K562 (cell line): ENCODE data around the gene NAA11. TPM values are rescaled to one million over a fixed set of nuclear protein-coding genes. Genes with fewer than 3 reads are reported as not detected.

ENCODE experiments used
- ATF1 ChIP-seq, 2 experiments: fragments of 450-650 bp in 1 of 2; IDR thresholded peaks; 2 replicates each; pipeline ENCODE4 v1.6.1; 2016; ENCODE audit warnings: missing compliant biosample characterization in 1 of 2, missing genetic modification characterization in 1 of 2
- CTBP1 ChIP-seq: fragments of 450-650 bp; IDR thresholded peaks from 2 replicates; pipeline ENCODE4 v1.6.1; 2016; ENCODE audit warnings: borderline replicate concordance
- KLF10 ChIP-seq: fragments of 250-450 bp; sonication (Bioruptor Pico); IDR thresholded peaks from 2 replicates; pipeline ENCODE4 v1.6.1; 2021; ENCODE audit warnings: matching md5 sums
- NONO ChIP-seq, 2 experiments: fragments of 200-400 bp in 1 of 2; fragments of 450-650 bp in 1 of 2; formaldehyde crosslinking in 1 of 2; IDR thresholded peaks; 2 replicates each; pipeline ENCODE4 v1.6.1; 2017; ENCODE audit warnings: low read depth in 2 of 2, mild to moderate bottlenecking in 2 of 2, moderate library complexity in 2 of 2, low read length in 1 of 2
- NR2C1 ChIP-seq, 2 experiments: fragments of 450-650 bp; IDR thresholded peaks; 2 replicates each; pipeline ENCODE4 v1.6.1; 2017; ENCODE audit warnings: mild to moderate bottlenecking in 2 of 2, antibody characterized with exemption in 1 of 2, inconsistent platforms in 1 of 2, missing compliant biosample characterization in 1 of 2, missing genetic modification characterization in 1 of 2
- NRF1 ChIP-seq, 2 experiments: fragments of 450-650 bp; IDR thresholded peaks in 1 of 2; conservative IDR thresholded peaks in 1 of 2; 2 replicates each; pipeline ENCODE4 v1.6.1; 2014; ENCODE audit warnings: mild to moderate bottlenecking in 2 of 2
- PHF8 ChIP-seq: fragments of 200-600 bp; sonication (generic); IDR thresholded peaks from 2 replicates; pipeline ENCODE4 v1.6.1; 2012; ENCODE audit warnings: mixed run types, mild to moderate bottlenecking, inconsistent platforms, low read length, moderate library complexity, borderline replicate concordance
- POLR2A ChIP-seq: fragments of 450-650 bp; conservative IDR thresholded peaks from 2 replicates; pipeline ENCODE4 v1.6.1; 2016
- POLR2G ChIP-seq: fragments of 200-400 bp; formaldehyde crosslinking; IDR thresholded peaks from 2 replicates; pipeline ENCODE4 v1.6.1; 2017; ENCODE audit warnings: low read depth, mild to moderate bottlenecking, antibody characterized with exemption, low read length, moderate library complexity
- SRSF1 ChIP-seq: fragments of 200-400 bp; formaldehyde crosslinking; IDR thresholded peaks from 2 replicates; pipeline ENCODE4 v1.6.1; 2017; ENCODE audit warnings: mild to moderate bottlenecking, low read depth, low read length, moderate library complexity
- TAF7 ChIP-seq: fragments of 450-650 bp; IDR thresholded peaks from 2 replicates; pipeline ENCODE4 v1.6.1; 2016; ENCODE audit warnings: missing genetic modification characterization, missing compliant biosample characterization
- TEAD2 ChIP-seq: fragments of 450-650 bp; IDR thresholded peaks from 2 replicates; pipeline ENCODE4 v1.6.1; 2016; ENCODE audit warnings: missing genetic modification characterization, control low read depth, missing compliant biosample characterization
- ZNF133 ChIP-seq: fragments of 250-450 bp; sonication (Bioruptor Pico); IDR thresholded peaks from 2 replicates; pipeline ENCODE4 v1.4.0; 2020; ENCODE audit warnings: mild to moderate bottlenecking
- ZNF316 ChIP-seq: fragments of 450-650 bp; IDR thresholded peaks from 2 replicates; pipeline ENCODE4 v1.6.1; 2016
- polyA plus RNA-seq, 8 experiments: library from polyadenylated mRNA; depleted of rRNA in 4 of 8; stranded (reverse) in 5 of 8; unstranded in 3 of 8; fragments of >200 nt; fragmentation: Nextera tagmentation in 2 of 8; fragmentation: Illumina TruSeq in 1 of 8; extraction: Ambion mirVana in 2 of 8; extraction: Trizol in 1 of 8; gene quantifications; 2 replicates each; pipeline versions ENCODE4 v1.2.1 to v1.2.3, GENCODE V29; 2011 to 2014; ENCODE audit warnings: inconsistent platforms in 1 of 8, missing spikeins in 1 of 8
- total RNA-seq, 7 experiments: library from RNA; depleted of rRNA in 6 of 7; stranded (reverse); fragments of >200 nt in 6 of 7; fragmentation: Illumina TruSeq in 2 of 7; extraction: Trizol in 2 of 7; gene quantifications; 2 replicates each; pipeline versions ENCODE4 v1.2.1 to v1.2.3, GENCODE V29; 2011 to 2021; ENCODE audit warnings: low replicate concordance in 1 of 7
- TF ChIP-seq, protein P1 (sequence below): fragments of 150-350 bp; IDR thresholded peaks from 2 replicates; pipeline ENCODE4 v1.6.1; 2014; ENCODE audit warnings: low read depth, mild to moderate bottlenecking, low read length, borderline replicate concordance
- TF ChIP-seq, protein P2 (sequence below): fragments of 250-450 bp; sonication (Bioruptor Pico); IDR thresholded peaks from 2 replicates; pipeline ENCODE4 v1.8.0; 2021; ENCODE audit warnings: moderate library complexity, mild to moderate bottlenecking, inconsistent platforms
- TF ChIP-seq, protein P3 (sequence below): fragments of 250-450 bp; sonication (Bioruptor Pico); IDR thresholded peaks from 2 replicates; pipeline ENCODE4 v1.4.0; 2020; ENCODE audit warnings: mild to moderate bottlenecking, moderate library complexity, borderline replicate concordance

The NAA11 gene
- total and polyA plus RNA-seq, 9 of the 15 experiments (the other 6 are each of a cell fraction or from before 2014, with no cell fraction given) = 17.1 to 34.6 (median 23.1) TPM

DNA sequence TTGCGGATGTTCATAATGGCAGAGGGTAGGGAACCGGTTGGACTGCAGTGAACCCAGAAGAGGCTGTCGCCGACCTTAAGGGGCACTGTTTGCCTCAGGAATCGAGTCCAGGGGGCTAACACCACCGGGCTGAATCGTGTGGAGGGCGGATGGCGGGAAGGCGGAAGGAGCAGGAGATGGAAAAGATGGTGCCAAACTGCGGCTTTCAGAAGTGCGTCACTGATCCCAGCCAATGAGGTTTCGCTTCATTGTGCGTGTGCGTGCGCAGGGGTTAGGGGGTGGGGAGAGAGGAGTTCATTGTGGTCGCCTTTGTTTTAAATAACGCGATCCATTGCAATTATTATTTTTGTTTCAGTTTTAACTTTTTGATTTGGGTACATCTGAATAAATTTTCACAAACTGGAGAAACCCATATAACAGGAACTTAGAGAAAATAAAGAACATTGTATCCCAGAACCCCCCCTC is at the start of gene NAA11 (continued):
- TF ChIP-seq, protein P1, sequence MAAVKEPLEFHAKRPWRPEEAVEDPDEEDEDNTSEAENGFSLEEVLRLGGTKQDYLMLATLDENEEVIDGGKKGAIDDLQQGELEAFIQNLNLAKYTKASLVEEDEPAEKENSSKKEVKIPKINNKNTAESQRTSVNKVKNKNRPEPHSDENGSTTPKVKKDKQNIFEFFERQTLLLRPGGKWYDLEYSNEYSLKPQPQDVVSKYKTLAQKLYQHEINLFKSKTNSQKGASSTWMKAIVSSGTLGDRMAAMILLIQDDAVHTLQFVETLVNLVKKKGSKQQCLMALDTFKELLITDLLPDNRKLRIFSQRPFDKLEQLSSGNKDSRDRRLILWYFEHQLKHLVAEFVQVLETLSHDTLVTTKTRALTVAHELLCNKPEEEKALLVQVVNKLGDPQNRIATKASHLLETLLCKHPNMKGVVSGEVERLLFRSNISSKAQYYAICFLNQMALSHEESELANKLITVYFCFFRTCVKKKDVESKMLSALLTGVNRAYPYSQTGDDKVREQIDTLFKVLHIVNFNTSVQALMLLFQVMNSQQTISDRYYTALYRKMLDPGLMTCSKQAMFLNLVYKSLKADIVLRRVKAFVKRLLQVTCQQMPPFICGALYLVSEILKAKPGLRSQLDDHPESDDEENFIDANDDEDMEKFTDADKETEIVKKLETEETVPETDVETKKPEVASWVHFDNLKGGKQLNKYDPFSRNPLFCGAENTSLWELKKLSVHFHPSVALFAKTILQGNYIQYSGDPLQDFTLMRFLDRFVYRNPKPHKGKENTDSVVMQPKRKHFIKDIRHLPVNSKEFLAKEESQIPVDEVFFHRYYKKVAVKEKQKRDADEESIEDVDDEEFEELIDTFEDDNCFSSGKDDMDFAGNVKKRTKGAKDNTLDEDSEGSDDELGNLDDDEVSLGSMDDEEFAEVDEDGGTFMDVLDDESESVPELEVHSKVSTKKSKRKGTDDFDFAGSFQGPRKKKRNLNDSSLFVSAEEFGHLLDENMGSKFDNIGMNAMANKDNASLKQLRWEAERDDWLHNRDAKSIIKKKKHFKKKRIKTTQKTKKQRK = no peak
- TF ChIP-seq KLF10 (CRISPR knock-in tag) (no peak), CTBP1 (no peak), NRF1 (conservative IDR thresholded peaks at IDR 0.05 in 1 of 2, IDR thresholded peaks at IDR 0.05 in 1 of 2) (peak; percentile 84 to 86), NR2C1 (IDR thresholded peaks at IDR 0.05) (peak; percentile 50), NR2C1 (tag; IDR thresholded peaks at IDR 0.05) (peak; percentile 66), PHF8 (peak; percentile 54; the same call in 1 of the 2 replicates), ATF1 (CRISPR knock-in tag; IDR thresholded peaks at IDR 0.05) (no peak), ATF1 (tag; IDR thresholded peaks at IDR 0.05) (peak; percentile 72), POLR2A (peak; percentile 70), TAF7 (tag) (no peak), TEAD2 (tag) (no peak), ZNF316 (no peak), NONO (IDR thresholded peaks at IDR 0.05; ENCODE audit: low read depth in 2 of 2, low read length in 1 of 2) (no peak), ZNF133 (CRISPR knock-in tag) (no peak), POLR2G (peak; percentile 56; the same call in 1 of the 2 replicates), SRSF1 (no peak)
- TF ChIP-seq, protein P2, sequence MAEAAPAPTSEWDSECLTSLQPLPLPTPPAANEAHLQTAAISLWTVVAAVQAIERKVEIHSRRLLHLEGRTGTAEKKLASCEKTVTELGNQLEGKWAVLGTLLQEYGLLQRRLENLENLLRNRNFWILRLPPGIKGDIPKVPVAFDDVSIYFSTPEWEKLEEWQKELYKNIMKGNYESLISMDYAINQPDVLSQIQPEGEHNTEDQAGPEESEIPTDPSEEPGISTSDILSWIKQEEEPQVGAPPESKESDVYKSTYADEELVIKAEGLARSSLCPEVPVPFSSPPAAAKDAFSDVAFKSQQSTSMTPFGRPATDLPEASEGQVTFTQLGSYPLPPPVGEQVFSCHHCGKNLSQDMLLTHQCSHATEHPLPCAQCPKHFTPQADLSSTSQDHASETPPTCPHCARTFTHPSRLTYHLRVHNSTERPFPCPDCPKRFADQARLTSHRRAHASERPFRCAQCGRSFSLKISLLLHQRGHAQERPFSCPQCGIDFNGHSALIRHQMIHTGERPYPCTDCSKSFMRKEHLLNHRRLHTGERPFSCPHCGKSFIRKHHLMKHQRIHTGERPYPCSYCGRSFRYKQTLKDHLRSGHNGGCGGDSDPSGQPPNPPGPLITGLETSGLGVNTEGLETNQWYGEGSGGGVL = no peak
- TF ChIP-seq, protein P3, sequence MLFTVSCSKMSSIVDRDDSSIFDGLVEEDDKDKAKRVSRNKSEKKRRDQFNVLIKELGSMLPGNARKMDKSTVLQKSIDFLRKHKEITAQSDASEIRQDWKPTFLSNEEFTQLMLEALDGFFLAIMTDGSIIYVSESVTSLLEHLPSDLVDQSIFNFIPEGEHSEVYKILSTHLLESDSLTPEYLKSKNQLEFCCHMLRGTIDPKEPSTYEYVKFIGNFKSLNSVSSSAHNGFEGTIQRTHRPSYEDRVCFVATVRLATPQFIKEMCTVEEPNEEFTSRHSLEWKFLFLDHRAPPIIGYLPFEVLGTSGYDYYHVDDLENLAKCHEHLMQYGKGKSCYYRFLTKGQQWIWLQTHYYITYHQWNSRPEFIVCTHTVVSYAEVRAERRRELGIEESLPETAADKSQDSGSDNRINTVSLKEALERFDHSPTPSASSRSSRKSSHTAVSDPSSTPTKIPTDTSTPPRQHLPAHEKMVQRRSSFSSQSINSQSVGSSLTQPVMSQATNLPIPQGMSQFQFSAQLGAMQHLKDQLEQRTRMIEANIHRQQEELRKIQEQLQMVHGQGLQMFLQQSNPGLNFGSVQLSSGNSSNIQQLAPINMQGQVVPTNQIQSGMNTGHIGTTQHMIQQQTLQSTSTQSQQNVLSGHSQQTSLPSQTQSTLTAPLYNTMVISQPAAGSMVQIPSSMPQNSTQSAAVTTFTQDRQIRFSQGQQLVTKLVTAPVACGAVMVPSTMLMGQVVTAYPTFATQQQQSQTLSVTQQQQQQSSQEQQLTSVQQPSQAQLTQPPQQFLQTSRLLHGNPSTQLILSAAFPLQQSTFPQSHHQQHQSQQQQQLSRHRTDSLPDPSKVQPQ (CRISPR knock-in tag) = no peak
